Smooth muscle cell of the coronary artery (primary cell): Measurements from ENCODE around the gene GSG1L. TPM values are rescaled to one million over a fixed set of nuclear protein-coding genes. Genes with fewer than 3 reads are reported as not detected.

ENCODE experiments used
- total RNA-seq: library from RNA; depleted of rRNA; stranded (reverse); fragments of >200 nt; gene quantifications from 2 replicates; pipeline ENCODE4 v1.2.3, GENCODE V29; 2014; ENCODE audit warnings: low replicate concordance

The GSG1L gene
- total RNA-seq = not detected in 2 replicates

GRCh38 chr16:28063591-28064061 lies at the start of gene GSG1L:
GSG1L (minus strand) TSS chr16:28063714; CDS start chr16:28063424, 290 bp downstream.

Other genes starting within 250 kb of the GSG1L start
- gene XPO6, start 148.3 kb upstream of the GSG1L start, total RNA-seq = 68.5 and 108 TPM in 2 replicates
- gene SBK1, start 228.8 kb upstream of the GSG1L start, total RNA-seq = under 0.01 TPM in 1 of 2 replicates, not detected in the other